H1 (cell line): ENCODE measurements around the gene OBI1. TPM values are rescaled to one million over a fixed set of nuclear protein-coding genes. Genes with fewer than 3 reads are reported as not detected.

Experiments
- CTCF ChIA-PET: fragments of 300-600 bp; sonication (Branson Sonifier 250); formaldehyde crosslinking; loops from one replicate; lab custom pipeline; 2021; ENCODE audit not compliant: partially characterized antibody; lab: Charles Lee
- POLR2A ChIA-PET: fragments of 300-600 bp; sonication (Branson Sonifier 250); formaldehyde crosslinking; loops from one replicate; lab custom pipeline; 2021; ENCODE audit warnings: inconsistent platforms; ENCODE audit not compliant: partially characterized antibody; lab: Charles Lee
- DNase-seq, 2 experiments: peaks; one replicate each; pipeline versions ENCODE4 v3.0.0 to v3.0.0-alpha.2; 2010 to 2022; ENCODE audit warnings: low spot score in 2 of 2, low read depth in 1 of 2, mixed read lengths in 1 of 2
- FAIRE-seq: peaks from 2 replicates; lab custom pipeline; 2011; peaks lifted over from hg19 to GRCh38; lab: Jason Lieb, UNC
- H2AFZ ChIP-seq: 2 replicates; pipeline ENCODE4 v1.8.1; 2012; ENCODE audit warnings: low read length, inconsistent platforms
- H2AK5ac ChIP-seq: 2 replicates; pipeline ENCODE4 v1.6.1; 2013; ENCODE audit warnings: low read depth, low read length
- H2BK120ac ChIP-seq: replicated peaks from 2 replicates; pipeline ENCODE3; 2013; ENCODE audit warnings: low read depth, low read length, inconsistent platforms
- H2BK12ac ChIP-seq: 2 replicates; pipeline ENCODE4 v1.6.1; 2013; ENCODE audit warnings: low read depth, low read length
- H2BK15ac ChIP-seq: 2 replicates; pipeline ENCODE4 v1.6.1; 2013; ENCODE audit warnings: low read length
- H2BK20ac ChIP-seq: 2 replicates; pipeline ENCODE4 v1.6.1; 2013; ENCODE audit warnings: low read length
- H2BK5ac ChIP-seq: 2 replicates; pipeline ENCODE4 v1.6.1; 2013; ENCODE audit warnings: low read depth, low read length
- H3K14ac ChIP-seq: 2 replicates; pipeline ENCODE4 v1.6.1; 2013; ENCODE audit warnings: inconsistent platforms; ENCODE audit not compliant: insufficient read length
- H3K18ac ChIP-seq: 2 replicates; pipeline ENCODE4 v1.6.1; 2013; ENCODE audit warnings: low read length; ENCODE audit errors: extremely low read depth
- H3K23ac ChIP-seq: 2 replicates; pipeline ENCODE4 v1.6.1; 2013; ENCODE audit warnings: inconsistent platforms; ENCODE audit not compliant: insufficient read length
- H3K23me2 ChIP-seq: 2 replicates; pipeline ENCODE4 v1.6.1; 2013; ENCODE audit warnings: low read depth, low read length
- H3K27ac ChIP-seq: 2 replicates; pipeline ENCODE4 v1.6.1; 2011; ENCODE audit warnings: low read depth, low read length, inconsistent platforms
- H3K27me3 ChIP-seq, 4 experiments: replicated peaks in 1 of 4; 1 replicate in 1 of 4; 2 replicates in 3 of 4; pipeline versions ENCODE4 v1.6.1 to v1.8.1; 2011 to 2013; ENCODE audit warnings: low read length in 3 of 4, mild to moderate bottlenecking in 3 of 4, inconsistent platforms in 2 of 4, mixed read lengths in 2 of 4, moderate library complexity in 1 of 4; ENCODE audit not compliant: control insufficient read depth in 3 of 4, insufficient read depth in 3 of 4; ENCODE audit errors: extremely low read depth in 1 of 4
- H3K36me3 ChIP-seq, 4 experiments: 2 replicates each; pipeline versions ENCODE4 v1.6.1 to v1.8.1; 2011 to 2013; ENCODE audit warnings: mild to moderate bottlenecking in 4 of 4, low read length in 3 of 4, moderate library complexity in 2 of 4, control low read depth in 1 of 4, inconsistent platforms in 1 of 4; ENCODE audit not compliant: insufficient read depth in 4 of 4, control insufficient read depth in 2 of 4
- H3K4ac ChIP-seq: replicated peaks from 2 replicates; pipeline ENCODE3; 2013; ENCODE audit warnings: low read length, low read depth, mixed read lengths, inconsistent platforms; ENCODE audit not compliant: insufficient read length
- H3K4me1 ChIP-seq, 4 experiments: replicated peaks in 1 of 4; 1 replicate in 1 of 4; 2 replicates in 3 of 4; pipeline versions ENCODE4 v1.6.1 to v1.8.1; 2011 to 2013; ENCODE audit warnings: low read length in 3 of 4, inconsistent platforms in 2 of 4, mixed read lengths in 1 of 4; ENCODE audit not compliant: insufficient read depth in 4 of 4, control insufficient read depth in 3 of 4
- H3K4me2 ChIP-seq, 2 experiments: 2 replicates each; pipeline versions ENCODE4 v1.6.1 to v1.8.1; 2011 to 2013; ENCODE audit warnings: low read depth in 2 of 2, low read length in 2 of 2, control low read depth in 1 of 2, inconsistent platforms in 1 of 2, mild to moderate bottlenecking in 1 of 2; ENCODE audit not compliant: insufficient read depth in 1 of 2
- H3K4me3 ChIP-seq, 4 experiments: fragments of 200-600, 300-600 bp in 1 of 4; sonication (generic), shearing (Covaris generic), sonication (Bioruptor Twin) in 1 of 4; 2 replicates each; pipeline versions ENCODE4 v1.5.1 to v1.8.1; 2011 to 2016; ENCODE audit warnings: low read length in 4 of 4, low read depth in 3 of 4, control low read depth in 2 of 4, inconsistent platforms in 2 of 4, mild to moderate bottlenecking in 2 of 4, mixed read lengths in 1 of 4, moderate library complexity in 1 of 4; ENCODE audit not compliant: insufficient read depth in 2 of 4; ENCODE audit errors: extremely low read depth in 1 of 4
- H3K56ac ChIP-seq: replicated peaks from 2 replicates; pipeline ENCODE3; 2013; ENCODE audit warnings: low read depth, mild to moderate bottlenecking, mixed read lengths, low read length, inconsistent platforms; ENCODE audit not compliant: insufficient read length
- H3K79me1 ChIP-seq: 2 replicates; pipeline ENCODE4 v1.6.1; 2013; ENCODE audit warnings: low read depth, low read length, control low read depth
- H3K79me2 ChIP-seq, 2 experiments: 2 replicates each; pipeline versions ENCODE4 v1.6.1 to v1.8.1; 2012 to 2013; ENCODE audit warnings: low read length in 2 of 2, mild to moderate bottlenecking in 2 of 2, inconsistent platforms in 1 of 2; ENCODE audit not compliant: insufficient read depth in 2 of 2, control insufficient read depth in 1 of 2
- H3K9ac ChIP-seq, 4 experiments: replicated peaks in 1 of 4; 1 replicate in 1 of 4; 2 replicates in 3 of 4; pipeline versions ENCODE4 v1.6.1 to v1.8.1; 2011 to 2013; ENCODE audit warnings: low read depth in 3 of 4, low read length in 3 of 4, control low read depth in 2 of 4, mild to moderate bottlenecking in 2 of 4, moderate library complexity in 2 of 4, inconsistent platforms in 1 of 4; ENCODE audit errors: extremely low read depth in 1 of 4
- H3K9me3 ChIP-seq, 2 experiments: 2 replicates each; pipeline versions ENCODE4 v1.6.1 to v1.8.1; 2012 to 2013; ENCODE audit warnings: mild to moderate bottlenecking in 2 of 2, moderate library complexity in 2 of 2, control low read depth in 1 of 2, inconsistent platforms in 1 of 2, low read depth in 1 of 2, low read length in 1 of 2, mixed read lengths in 1 of 2; ENCODE audit not compliant: insufficient read depth in 2 of 2
- H4K20me1 ChIP-seq, 2 experiments: replicated peaks in 1 of 2; 2 replicates each; pipeline versions ENCODE3 to v1.8.1; 2011 to 2013; ENCODE audit warnings: inconsistent platforms in 2 of 2, low read length in 2 of 2, mild to moderate bottlenecking in 1 of 2; ENCODE audit not compliant: insufficient read depth in 2 of 2, control insufficient read depth in 1 of 2
- H4K5ac ChIP-seq: 2 replicates; pipeline ENCODE4 v1.6.1; 2013; ENCODE audit warnings: low read length, low read depth, mixed read lengths, inconsistent platforms; ENCODE audit not compliant: insufficient read length
- H4K8ac ChIP-seq: 2 replicates; pipeline ENCODE4 v1.8.0; 2013; ENCODE audit warnings: mild to moderate bottlenecking, moderate library complexity, low read length, inconsistent platforms; ENCODE audit not compliant: insufficient read depth; ENCODE audit errors: extremely low read depth
- H4K91ac ChIP-seq: replicated peaks from 2 replicates; pipeline ENCODE3; 2013; ENCODE audit warnings: low read length, mixed read lengths, inconsistent platforms; ENCODE audit not compliant: insufficient read length
- EZH2 ChIP-seq: fragments of 200-600 bp; sonication (generic); IDR thresholded peaks from 2 replicates; pipeline ENCODE4 v1.7.1; 2012; ENCODE audit warnings: low read depth, mild to moderate bottlenecking, moderate library complexity, low read length, inconsistent platforms; ENCODE audit not compliant: severe bottlenecking
- GABPA ChIP-seq: IDR thresholded peaks from 2 replicates; pipeline ENCODE4 v1.6.1; 2011; ENCODE audit warnings: mild to moderate bottlenecking, low read length, moderate library complexity, borderline replicate concordance; ENCODE audit not compliant: insufficient read depth
- RFX5 ChIP-seq: IDR thresholded peaks from 2 replicates; pipeline ENCODE4 v1.6.1; 2011; ENCODE audit warnings: low read depth, low read length, improper control_type of control experiment, borderline replicate concordance
- SUZ12 ChIP-seq: fragments of 200-600 bp; sonication (generic); IDR thresholded peaks from 2 replicates; pipeline ENCODE4 v1.6.1; 2012; ENCODE audit warnings: mild to moderate bottlenecking, inconsistent platforms, low read length, moderate library complexity, mixed read lengths
- WGBS, 2 experiments: shearing (Covaris generic) in 1 of 2; methylation state at CpG; one replicate each; pipeline versions ENCODE4 v1.1.6 to v1.1.7; 2013 to 2015; ENCODE audit warnings: low lambda C conversion rate in 2 of 2, mixed read lengths in 2 of 2, inconsistent platforms in 1 of 2, low coverage in 1 of 2, missing lambda C conversion rate in 1 of 2; ENCODE audit not compliant: insufficient replicate concordance in 2 of 2, insufficient coverage in 1 of 2, insufficient read length in 1 of 2; ENCODE audit errors: extremely low coverage in 1 of 2, missing lambda C conversion rate in 1 of 2; 5-methylcytosine and 5-hydroxymethylcytosine counted together
- polyA plus RNA-seq, 7 experiments: library from polyadenylated mRNA; depleted of rRNA in 3 of 7; stranded (reverse) in 5 of 7; unstranded in 2 of 7; fragments of >200 nt in 5 of 7; fragments of 200-250 nt in 2 of 7; gene quantifications; 1 replicate in 5 of 7; 2 replicates in 1 of 7; 4 replicates in 1 of 7; pipeline versions ENCODE4 v1.2.1 to v1.2.3, GENCODE V29; 2011 to 2013; ENCODE audit warnings: missing spikeins in 2 of 7, mixed read lengths in 2 of 7
- total RNA-seq: library from RNA; stranded (reverse); fragmentation: NEBNext Ultra II Directional; extraction: Animal tissue kit (Norgen Biotek cat#: 25700); gene quantifications from 2 replicates; pipeline ENCODE4 v1.2.1, GENCODE V29; 2021

Gene OBI1
- total and polyA plus RNA-seq, 2 of the 8 experiments (the other 6 are each of a cell fraction or from before 2014, with no cell fraction given) = 7.1 to 14.3 TPM

DNA sequence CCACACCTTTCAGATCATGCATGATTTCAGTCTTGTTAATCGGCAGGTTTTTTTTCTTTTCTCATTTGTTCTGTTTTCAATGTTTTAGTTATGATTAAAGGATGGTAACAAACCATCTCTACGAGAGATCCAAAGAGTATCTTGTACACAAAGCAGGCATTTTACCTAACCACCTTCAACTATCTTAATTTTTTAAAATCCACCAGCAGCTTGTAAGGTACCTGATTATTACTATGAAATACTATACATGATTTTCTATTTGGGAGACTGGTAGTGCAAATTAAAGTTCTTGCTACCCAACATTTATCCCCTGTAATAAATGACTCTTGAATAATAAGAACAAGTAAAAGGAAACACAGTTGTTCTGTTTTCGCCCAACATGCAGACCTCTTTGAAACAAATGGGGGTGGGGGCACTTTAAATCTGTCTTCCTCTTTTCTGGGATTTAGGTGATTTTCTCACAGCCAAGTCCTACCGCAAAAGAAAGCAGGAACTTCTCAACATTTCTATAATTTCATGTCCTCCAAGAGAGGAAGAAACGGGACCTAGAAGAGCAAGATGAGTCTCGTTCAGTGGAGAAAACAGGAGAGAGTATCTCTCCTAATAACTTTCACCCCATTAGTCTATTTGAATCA lies 59.2 kb downstream of the OBI1 start:
- Histone ChIP-seq H4K91ac (no peak overlapping the region), H3K79me2 (no peaks in the 10 kb centered on the region), H3K4me1 (peaks cover 0 to 26% (median 9%) of the 10 kb centered on the region in 4 experiments; a peak in 6 of 7 replicates), H4K20me1 (peaks cover 13 to 17% of the 10 kb centered on the region in 2 experiments), H2AK5ac (no peak overlapping the region), H3K27ac (no peak overlapping the region), H2BK12ac (no peak overlapping the region), H3K18ac (no peak overlapping the region), H4K5ac (no peak overlapping the region), H2BK20ac (no peak overlapping the region), H2BK5ac (no peak overlapping the region), H3K9me3 (no peaks in the 10 kb centered on the region)
- CTCF ChIA-PET = interaction anchor here (0.7 to 1.6 kb wide), 4 partner anchors 8 to 189 kb away, joined by 3 to 5 read pairs (median 4); no protein-coding TSS in a partner anchor
- no peak for FAIRE-seq
- TF ChIP-seq GABPA = no peak
- TF ChIP-seq EZH2 = peak; percentile 55
- TF ChIP-seq RFX5 = no peak
- peak; percentile 67 for TF ChIP-seq SUZ12
- TF ChIP-seq, all 59 proteins: peak for 2
- H3K23ac ChIP-seq = no peak overlapping the region
- H3K14ac ChIP-seq = no peak overlapping the region
- 28% methylated on average over 6 of the region's 6 CpGs; no CpG with 5 or more reads in 1 of the 2 experiments for WGBS, 2 experiments
- no peak overlapping the region for H4K8ac ChIP-seq
- no peak overlapping the region for H3K9ac ChIP-seq
- no peak overlapping the region for H3K4me3 ChIP-seq
- no peak overlapping the region for H2BK15ac ChIP-seq
- no peak overlapping the region for H3K4ac ChIP-seq
- POLR2A ChIA-PET = no interaction called here
- H3K36me3 ChIP-seq = no peaks in the 10 kb centered on the region; a peak in 1 of 8 replicates
- H2AFZ ChIP-seq = no peak overlapping the region
- peaks cover 80 to 97% (median 90%) of the 10 kb centered on the region in 4 experiments for H3K27me3 ChIP-seq
- no peak overlapping the region for H2BK120ac ChIP-seq
- H3K79me1 ChIP-seq = no peaks in the 10 kb centered on the region
- H3K4me2 ChIP-seq = no peak overlapping the region; a peak in 1 of 4 replicates
- H3K56ac ChIP-seq = no peak overlapping the region
- no peak for DNase-seq
- peaks cover 25% of the 10 kb centered on the region; the same call in 1 of the 2 replicates for H3K23me2 ChIP-seq
